Panc1 (cell line): ENCODE measurements around the gene FTO.

Experiments
- POLR2AphosphoS5 ChIP-seq: IDR thresholded peaks from 2 replicates; pipeline ENCODE4 v1.6.1; 2012; ENCODE audit warnings: mild to moderate bottlenecking, low read depth, low read length, moderate library complexity
- TCF7L2 ChIP-seq: IDR thresholded peaks from 2 replicates; pipeline ENCODE4 v1.6.1; 2011; ENCODE audit warnings: mild to moderate bottlenecking, low read depth, low read length, inconsistent platforms
- TF ChIP-seq, protein P1 (sequence below): fragments of 450-650 bp; IDR thresholded peaks from 2 replicates; pipeline ENCODE4 v1.5.1; 2017; ENCODE audit warnings: mild to moderate bottlenecking

- TF ChIP-seq, protein P1, sequence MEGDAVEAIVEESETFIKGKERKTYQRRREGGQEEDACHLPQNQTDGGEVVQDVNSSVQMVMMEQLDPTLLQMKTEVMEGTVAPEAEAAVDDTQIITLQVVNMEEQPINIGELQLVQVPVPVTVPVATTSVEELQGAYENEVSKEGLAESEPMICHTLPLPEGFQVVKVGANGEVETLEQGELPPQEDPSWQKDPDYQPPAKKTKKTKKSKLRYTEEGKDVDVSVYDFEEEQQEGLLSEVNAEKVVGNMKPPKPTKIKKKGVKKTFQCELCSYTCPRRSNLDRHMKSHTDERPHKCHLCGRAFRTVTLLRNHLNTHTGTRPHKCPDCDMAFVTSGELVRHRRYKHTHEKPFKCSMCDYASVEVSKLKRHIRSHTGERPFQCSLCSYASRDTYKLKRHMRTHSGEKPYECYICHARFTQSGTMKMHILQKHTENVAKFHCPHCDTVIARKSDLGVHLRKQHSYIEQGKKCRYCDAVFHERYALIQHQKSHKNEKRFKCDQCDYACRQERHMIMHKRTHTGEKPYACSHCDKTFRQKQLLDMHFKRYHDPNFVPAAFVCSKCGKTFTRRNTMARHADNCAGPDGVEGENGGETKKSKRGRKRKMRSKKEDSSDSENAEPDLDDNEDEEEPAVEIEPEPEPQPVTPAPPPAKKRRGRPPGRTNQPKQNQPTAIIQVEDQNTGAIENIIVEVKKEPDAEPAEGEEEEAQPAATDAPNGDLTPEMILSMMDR: no peak
- TF ChIP-seq TCF7L2 (no peak), POLR2AphosphoS5 (no peak)
Observed at GRCh38 chr16:53900667-53901066, 196.7 kb downstream of the FTO start.
